PC-3 (cell line): ENCODE data around the gene MRPS27.

Experiments
- EZH2 ChIP-seq: fragments of 300-600 bp; sonication (generic); IDR thresholded peaks from one replicate; pipeline ENCODE4 v1.6.1; 2017; ENCODE audit warnings: antibody characterized with exemption, mild to moderate bottlenecking, low read length; ENCODE audit not compliant: unreplicated experiment
- EZH2phosphoT487 ChIP-seq: fragments of 300-600 bp; sonication (generic); IDR thresholded peaks from 2 replicates; pipeline ENCODE4 v1.6.1; 2018; ENCODE audit warnings: mild to moderate bottlenecking, antibody characterized with exemption, low read length, borderline replicate concordance
- TF ChIP-seq, protein P1 (sequence below): fragments of 300-600 bp; sonication (generic); conservative IDR thresholded peaks from 2 replicates; pipeline ENCODE4 v1.5.1; 2017; ENCODE audit warnings: antibody characterized with exemption, low read depth, mild to moderate bottlenecking, low read length

DNA sequence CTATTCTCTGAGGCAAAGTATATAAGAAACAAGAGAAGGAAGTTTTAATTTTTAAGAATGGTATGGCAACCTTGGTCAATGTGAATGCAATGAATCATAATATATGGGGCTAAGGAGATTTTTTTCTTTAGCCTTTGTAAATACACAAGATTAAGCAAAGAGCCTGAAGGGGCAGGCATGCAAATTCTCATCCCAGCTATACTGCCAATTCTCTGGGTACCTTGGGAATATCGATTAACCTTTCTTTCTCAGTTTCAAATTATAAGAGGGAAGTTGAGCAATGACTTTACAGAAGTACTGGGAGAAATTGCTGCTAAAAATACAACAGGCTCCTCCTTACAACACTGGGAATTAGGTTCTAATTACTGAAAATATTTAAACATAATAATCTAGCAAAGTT lies 97.5 kb downstream of the MRPS27 start:
- TF ChIP-seq, protein P1, sequence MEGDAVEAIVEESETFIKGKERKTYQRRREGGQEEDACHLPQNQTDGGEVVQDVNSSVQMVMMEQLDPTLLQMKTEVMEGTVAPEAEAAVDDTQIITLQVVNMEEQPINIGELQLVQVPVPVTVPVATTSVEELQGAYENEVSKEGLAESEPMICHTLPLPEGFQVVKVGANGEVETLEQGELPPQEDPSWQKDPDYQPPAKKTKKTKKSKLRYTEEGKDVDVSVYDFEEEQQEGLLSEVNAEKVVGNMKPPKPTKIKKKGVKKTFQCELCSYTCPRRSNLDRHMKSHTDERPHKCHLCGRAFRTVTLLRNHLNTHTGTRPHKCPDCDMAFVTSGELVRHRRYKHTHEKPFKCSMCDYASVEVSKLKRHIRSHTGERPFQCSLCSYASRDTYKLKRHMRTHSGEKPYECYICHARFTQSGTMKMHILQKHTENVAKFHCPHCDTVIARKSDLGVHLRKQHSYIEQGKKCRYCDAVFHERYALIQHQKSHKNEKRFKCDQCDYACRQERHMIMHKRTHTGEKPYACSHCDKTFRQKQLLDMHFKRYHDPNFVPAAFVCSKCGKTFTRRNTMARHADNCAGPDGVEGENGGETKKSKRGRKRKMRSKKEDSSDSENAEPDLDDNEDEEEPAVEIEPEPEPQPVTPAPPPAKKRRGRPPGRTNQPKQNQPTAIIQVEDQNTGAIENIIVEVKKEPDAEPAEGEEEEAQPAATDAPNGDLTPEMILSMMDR: no peak
- no peak for TF ChIP-seq EZH2
- no peak for TF ChIP-seq EZH2phosphoT487
